Peyer's patch (tissue), 4 donors: Measurements from ENCODE around the gene ZC3H7B.

Experiments used
- CTCF ChIP-seq, 6 experiments: fragments of 450-650 bp in 4 of 6; fragments of 200-600 bp in 2 of 6; sonication (generic) in 1 of 6; IDR thresholded peaks; one replicate each; pipeline ENCODE4 v1.5.1; 2017 to 2019; ENCODE audit warnings: antibody characterized with exemption in 6 of 6, mild to moderate bottlenecking in 3 of 6, moderate library complexity in 1 of 6
- POLR2A ChIP-seq, 2 donors: fragments of 450-650 bp; IDR thresholded peaks; one replicate each; pipeline ENCODE4 v1.5.1; 2017; ENCODE audit warnings: antibody characterized with exemption in 2 of 2, mild to moderate bottlenecking in 2 of 2, moderate library complexity in 2 of 2

GRCh38 chr22:41366323-41367029 lies 65.2 kb downstream of the ZC3H7B start:
- TF ChIP-seq POLR2A (IDR thresholded peaks at IDR 0.05) (no peak), CTCF (IDR thresholded peaks at IDR 0.05) (no peak)
